ENCODE data around the gene IKBKE.

The IKBKE gene

GRCh38 chr1:206507284-206508129 lies 37.2 kb downstream of the IKBKE start, which contains the start of gene RASSF5:
TSS of gene RASSF5 (plus strand) at chr1:206507531. CDS start at chr1:206507603, 72 bp downstream.
- Histone ChIP-seq H2AFZ (ENCODE audit: low read length) (no peak within 1 kb of the TSS), H4K20me1 (ENCODE audit: insufficient read depth, low read length, poor library complexity, severe bottlenecking) (no peaks in the 10 kb centered on the region), H3K36me3 (ENCODE audit: insufficient read depth, low read length) (no peaks in the 10 kb centered on the region), H3K4me2 (ENCODE audit: low read depth, low read length, poor library complexity, severe bottlenecking) (no peak within 1 kb of the TSS), H3K79me2 (ENCODE audit: insufficient read depth, low read length) (no peaks in the 10 kb centered on the region), H3K27me3 (ENCODE audit: insufficient read depth, low read length, poor library complexity, severe bottlenecking) (no peaks in the 10 kb centered on the region), H3F3A (ENCODE audit: low read depth) (no peaks in the 10 kb centered on the region), H3K9me3 (ENCODE audit: insufficient read depth, low read depth, low read length) (no peaks in the 10 kb centered on the region), H3K4me1 (ENCODE audit: insufficient read depth, low read length, poor library complexity, severe bottlenecking) (peaks cover 5% of the 10 kb centered on the region), H3K9me2 (replicated peaks; ENCODE audit: low read depth, low read length) (no peaks in the 10 kb centered on the region), H3K4me3 (ENCODE audit: low read length, poor library complexity, severe bottlenecking) (no peak within 1 kb of the TSS), H3K9ac (ENCODE audit: low read depth, low read length, poor library complexity, severe bottlenecking) (no peak within 1 kb of the TSS)
- no peak for TF ChIP-seq CTCF (conservative IDR thresholded peaks at IDR 0.05; ENCODE audit: low read length)
- TF ChIP-seq EZH2phosphoT487 (IDR thresholded peaks at IDR 0.05; ENCODE audit: borderline replicate concordance) = no peak

- H3K4me3 ChIP-seq (ENCODE audit: low read length, poor library complexity, severe bottlenecking) = no peak overlapping the region
- H3K79me2 ChIP-seq (ENCODE audit: insufficient read depth, low read length) = no peaks in the 10 kb centered on the region
- H3K36me3 ChIP-seq (ENCODE audit: insufficient read depth, low read length) = no peaks in the 10 kb centered on the region
- H2AFZ ChIP-seq (ENCODE audit: low read length) = no peak overlapping the region
- H3K9ac ChIP-seq (ENCODE audit: low read depth, low read length, poor library complexity, severe bottlenecking) = no peak overlapping the region
- H3K27me3 ChIP-seq (ENCODE audit: insufficient read depth, low read length, poor library complexity, severe bottlenecking) = no peaks in the 10 kb centered on the region
- H3K4me1 ChIP-seq (ENCODE audit: insufficient read depth, low read length, poor library complexity, severe bottlenecking) = peaks cover 5% of the 10 kb centered on the region
- no peak for TF ChIP-seq EZH2phosphoT487 (IDR thresholded peaks at IDR 0.05; ENCODE audit: borderline replicate concordance)
- no peaks in the 10 kb centered on the region for H3F3A ChIP-seq (ENCODE audit: low read depth)
- no peaks in the 10 kb centered on the region for H3K9me3 ChIP-seq (ENCODE audit: insufficient read depth, low read depth, low read length)
- H3K9me2 ChIP-seq (replicated peaks; ENCODE audit: low read depth, low read length) = no peaks in the 10 kb centered on the region
- H4K20me1 ChIP-seq (ENCODE audit: insufficient read depth, low read length, poor library complexity, severe bottlenecking) = no peaks in the 10 kb centered on the region
- no peak overlapping the region for H3K4me2 ChIP-seq (ENCODE audit: low read depth, low read length, poor library complexity, severe bottlenecking)
These were observed 38.0 kb downstream of the IKBKE start for GRCh38 chr1:206508130-206508889.

- H2AFZ ChIP-seq (ENCODE audit: low read length) = no peak overlapping the region
- H3K4me3 ChIP-seq (ENCODE audit: low read length, poor library complexity, severe bottlenecking) = no peak overlapping the region
- no peak overlapping the region for H3K4me2 ChIP-seq (ENCODE audit: low read depth, low read length, poor library complexity, severe bottlenecking)
- no peaks in the 10 kb centered on the region for H3K27me3 ChIP-seq (ENCODE audit: insufficient read depth, low read length, poor library complexity, severe bottlenecking)
- no peaks in the 10 kb centered on the region for H3F3A ChIP-seq (ENCODE audit: low read depth)
- no peaks in the 10 kb centered on the region for H4K20me1 ChIP-seq (ENCODE audit: insufficient read depth, low read length, poor library complexity, severe bottlenecking)
- no peaks in the 10 kb centered on the region for H3K79me2 ChIP-seq (ENCODE audit: insufficient read depth, low read length)
- H3K36me3 ChIP-seq (ENCODE audit: insufficient read depth, low read length) = no peaks in the 10 kb centered on the region
- no peaks in the 10 kb centered on the region for H3K9me2 ChIP-seq (replicated peaks; ENCODE audit: low read depth, low read length)
- no peaks in the 10 kb centered on the region for H3K9me3 ChIP-seq (ENCODE audit: insufficient read depth, low read depth, low read length)
- peaks cover 5% of the 10 kb centered on the region for H3K4me1 ChIP-seq (ENCODE audit: insufficient read depth, low read length, poor library complexity, severe bottlenecking)
- TF ChIP-seq CTCF (conservative IDR thresholded peaks at IDR 0.05; ENCODE audit: low read length) = no peak
- TF ChIP-seq EZH2phosphoT487 (IDR thresholded peaks at IDR 0.05; ENCODE audit: borderline replicate concordance) = no peak
- no peak overlapping the region for H3K9ac ChIP-seq (ENCODE audit: low read depth, low read length, poor library complexity, severe bottlenecking)
These were observed 38.7 kb downstream of the IKBKE start for GRCh38 chr1:206508956-206509355.
